A549 (cell line): ENCODE data around the gene LYZL1.

ENCODE experiments used
- EP300 ChIP-seq, 2 experiments: fragments of >200 bp; sonication (Bioruptor Twin); formaldehyde crosslinking; IDR thresholded peaks; 2 replicates in 1 of 2; 3 replicates in 1 of 2; pipeline ENCODE4 v1.6.1; 2016 to 2017
- NR3C1 ChIP-seq: fragments of >200 bp; sonication (Bioruptor Twin); formaldehyde crosslinking; IDR thresholded peaks from 3 replicates; pipeline ENCODE4 v1.6.1; 2017
- TF ChIP-seq, protein P1 (sequence below): fragments of >200 bp; sonication (Bioruptor Twin); formaldehyde crosslinking; IDR thresholded peaks from 3 replicates; pipeline ENCODE4 v1.5.1; 2016

DNA sequence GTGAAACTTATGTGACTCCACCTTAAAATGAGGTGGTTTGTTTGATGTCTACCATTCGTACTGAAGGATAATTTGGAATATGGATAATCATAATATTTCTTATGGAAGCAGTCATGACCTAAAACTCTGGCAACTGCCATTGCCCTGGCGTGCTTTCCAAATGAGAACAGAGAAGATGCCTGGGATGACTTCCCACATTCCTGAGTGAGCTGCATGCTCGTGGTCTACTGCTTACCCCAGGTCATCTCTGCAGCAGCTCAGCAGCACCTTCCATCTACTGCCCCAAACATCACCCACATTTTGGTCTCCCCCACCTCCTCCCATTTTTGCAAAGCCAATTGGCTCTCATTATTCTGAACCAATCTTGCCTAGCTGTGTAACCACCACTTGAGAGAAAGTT is 40.1 kb downstream of the LYZL1 start:
- TF ChIP-seq EP300 (IDR thresholded peaks at IDR 0.05) (no peak), NR3C1 (no peak)
- TF ChIP-seq, protein P1, sequence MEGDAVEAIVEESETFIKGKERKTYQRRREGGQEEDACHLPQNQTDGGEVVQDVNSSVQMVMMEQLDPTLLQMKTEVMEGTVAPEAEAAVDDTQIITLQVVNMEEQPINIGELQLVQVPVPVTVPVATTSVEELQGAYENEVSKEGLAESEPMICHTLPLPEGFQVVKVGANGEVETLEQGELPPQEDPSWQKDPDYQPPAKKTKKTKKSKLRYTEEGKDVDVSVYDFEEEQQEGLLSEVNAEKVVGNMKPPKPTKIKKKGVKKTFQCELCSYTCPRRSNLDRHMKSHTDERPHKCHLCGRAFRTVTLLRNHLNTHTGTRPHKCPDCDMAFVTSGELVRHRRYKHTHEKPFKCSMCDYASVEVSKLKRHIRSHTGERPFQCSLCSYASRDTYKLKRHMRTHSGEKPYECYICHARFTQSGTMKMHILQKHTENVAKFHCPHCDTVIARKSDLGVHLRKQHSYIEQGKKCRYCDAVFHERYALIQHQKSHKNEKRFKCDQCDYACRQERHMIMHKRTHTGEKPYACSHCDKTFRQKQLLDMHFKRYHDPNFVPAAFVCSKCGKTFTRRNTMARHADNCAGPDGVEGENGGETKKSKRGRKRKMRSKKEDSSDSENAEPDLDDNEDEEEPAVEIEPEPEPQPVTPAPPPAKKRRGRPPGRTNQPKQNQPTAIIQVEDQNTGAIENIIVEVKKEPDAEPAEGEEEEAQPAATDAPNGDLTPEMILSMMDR: no peak
